Measurements from ENCODE around the gene ALDH5A1.

DNA sequence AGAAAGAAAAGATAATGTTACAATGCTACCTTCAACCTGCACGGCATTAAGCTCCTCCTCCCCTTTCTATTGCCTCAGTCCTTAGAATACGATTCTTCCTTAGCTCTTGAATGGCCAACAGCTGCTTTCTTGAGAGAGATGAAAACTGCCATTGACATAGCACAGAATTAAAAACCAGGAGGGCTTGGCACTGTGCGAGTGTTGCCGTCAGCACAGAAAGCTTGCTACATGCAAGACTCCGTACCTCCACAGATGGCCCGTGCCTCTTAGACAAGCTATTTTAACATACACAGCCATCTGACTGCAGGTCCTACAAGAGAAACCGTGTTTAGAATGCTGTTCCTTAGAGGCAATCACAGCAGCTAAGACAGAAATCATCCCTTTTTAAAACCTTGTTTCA lies 51.7 kb downstream of the ALDH5A1 start:
- TF ChIP-seq, protein P1, sequence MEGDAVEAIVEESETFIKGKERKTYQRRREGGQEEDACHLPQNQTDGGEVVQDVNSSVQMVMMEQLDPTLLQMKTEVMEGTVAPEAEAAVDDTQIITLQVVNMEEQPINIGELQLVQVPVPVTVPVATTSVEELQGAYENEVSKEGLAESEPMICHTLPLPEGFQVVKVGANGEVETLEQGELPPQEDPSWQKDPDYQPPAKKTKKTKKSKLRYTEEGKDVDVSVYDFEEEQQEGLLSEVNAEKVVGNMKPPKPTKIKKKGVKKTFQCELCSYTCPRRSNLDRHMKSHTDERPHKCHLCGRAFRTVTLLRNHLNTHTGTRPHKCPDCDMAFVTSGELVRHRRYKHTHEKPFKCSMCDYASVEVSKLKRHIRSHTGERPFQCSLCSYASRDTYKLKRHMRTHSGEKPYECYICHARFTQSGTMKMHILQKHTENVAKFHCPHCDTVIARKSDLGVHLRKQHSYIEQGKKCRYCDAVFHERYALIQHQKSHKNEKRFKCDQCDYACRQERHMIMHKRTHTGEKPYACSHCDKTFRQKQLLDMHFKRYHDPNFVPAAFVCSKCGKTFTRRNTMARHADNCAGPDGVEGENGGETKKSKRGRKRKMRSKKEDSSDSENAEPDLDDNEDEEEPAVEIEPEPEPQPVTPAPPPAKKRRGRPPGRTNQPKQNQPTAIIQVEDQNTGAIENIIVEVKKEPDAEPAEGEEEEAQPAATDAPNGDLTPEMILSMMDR (IDR thresholded peaks at IDR 0.05) = no peak
- no peak for TF ChIP-seq POLR2A (IDR thresholded peaks at IDR 0.05)

Measured in ovary (tissue), 3 donors.